HUES6 (cell line): ENCODE results near the gene TCTN1.
"Not testable (repeated sequence)": the region's sequence is repeated elsewhere in the genome, so short reads cannot be mapped to it uniquely, and the experiment has no call there.

Experiments
- H3K27ac ChIP-seq: 2 replicates; pipeline ENCODE4 v1.7.0; 2013; ENCODE audit warnings: low read depth, mild to moderate bottlenecking, low read length, inconsistent platforms
- H3K27me3 ChIP-seq: 2 replicates; pipeline ENCODE4 v1.6.1; 2013; ENCODE audit warnings: low read length; ENCODE audit not compliant: control insufficient read depth, insufficient read depth
- H3K36me3 ChIP-seq: 2 replicates; pipeline ENCODE4 v1.6.1; 2013; ENCODE audit warnings: low read length; ENCODE audit not compliant: control insufficient read depth, insufficient read depth
- H3K4me1 ChIP-seq: 2 replicates; pipeline ENCODE4 v1.6.1; 2013; ENCODE audit warnings: low read length; ENCODE audit not compliant: control insufficient read depth, insufficient read depth
- H3K4me3 ChIP-seq: 2 replicates; pipeline ENCODE4 v1.5.1; 2013; ENCODE audit warnings: low read depth, low read length
- H3K9ac ChIP-seq: one replicate; pipeline ENCODE4 v1.6.1; 2013; ENCODE audit warnings: mild to moderate bottlenecking, low read length
- H3K9me3 ChIP-seq: 2 replicates; pipeline ENCODE4 v1.6.1; 2013; ENCODE audit warnings: low read depth, low read length; ENCODE audit not compliant: control insufficient read depth, insufficient read depth

TCTN1 gene

GRCh38 chr12:110640275-110641025 is 26.5 kb downstream of the TCTN1 start:
- H3K9ac ChIP-seq: no peak overlapping the region
- H3K4me1 ChIP-seq: 0 out of 2 replicates have a peak, but pooled peaks cover 4% of the 10 kb centered on the region

GRCh38 chr12:110641521-110641920 is 27.6 kb downstream of the TCTN1 start:
- H3K36me3 ChIP-seq: no peaks in the 10 kb centered on the region
- no peaks in the 10 kb centered on the region for H3K9me3 ChIP-seq
- no peak overlapping the region for H3K9ac ChIP-seq
- H3K27me3 ChIP-seq: no peaks in the 10 kb centered on the region
- H3K4me3 ChIP-seq: no peak overlapping the region
- no peak overlapping the region for H3K27ac ChIP-seq
- H3K4me1 ChIP-seq: 0 out of 2 replicates have a peak, but pooled peaks cover 4% of the 10 kb centered on the region

More at GRCh38 chr12:110640275-110641025, 26.5 kb downstream of the TCTN1 start:
- Histone ChIP-seq H3K9me3 (no peaks in the 10 kb centered on the region), H3K27ac (no peak overlapping the region), H3K4me3 (no peak overlapping the region), H3K27me3 (no peaks in the 10 kb centered on the region), H3K36me3 (no peaks in the 10 kb centered on the region)

GRCh38 chr12:110647631-110648040 is 33.7 kb downstream of the TCTN1 start:
- Histone ChIP-seq H3K27ac (no peak overlapping the region), H3K4me1 (no peaks in the 10 kb centered on the region), H3K36me3 (peaks cover 10% of the 10 kb centered on the region; the same call in 1 of the 2 replicates), H3K9me3 (no peaks in the 10 kb centered on the region), H3K4me3 (no peak overlapping the region), H3K9ac (no peak overlapping the region), H3K27me3 (no peaks in the 10 kb centered on the region)

GRCh38 chr12:110649341-110649847 is 35.5 kb downstream of the TCTN1 start:
- H3K27me3 ChIP-seq: no peaks in the 10 kb centered on the region
- H3K4me1 ChIP-seq: no peaks in the 10 kb centered on the region
- no peak overlapping the region for H3K9ac ChIP-seq
- no peaks in the 10 kb centered on the region for H3K9me3 ChIP-seq
- no peak overlapping the region for H3K4me3 ChIP-seq
- H3K27ac ChIP-seq: peak overlapping the region; percentile 41
- peaks cover 10% of the 10 kb centered on the region; the same call in 1 of the 2 replicates for H3K36me3 ChIP-seq

- H3K27me3 ChIP-seq, H3K4me1 ChIP-seq, H3K4me3 ChIP-seq, H3K9me3 ChIP-seq, H3K27ac ChIP-seq, H3K36me3 ChIP-seq, H3K9ac ChIP-seq: not testable (repeated sequence)
Observed at GRCh38 chr12:110654238-110654637, 40.3 kb downstream of the TCTN1 start.

GRCh38 chr12:110656071-110656655 is 42.2 kb downstream of the TCTN1 start:
- Histone ChIP-seq H3K36me3 (0 out of 2 replicates have a peak, but pooled peaks cover 3% of the 10 kb centered on the region), H3K27ac (no peak overlapping the region), H3K9me3 (no peaks in the 10 kb centered on the region), H3K9ac (no peak overlapping the region), H3K4me3 (no peak overlapping the region), H3K4me1 (0 out of 2 replicates have a peak, but pooled peaks cover 2% of the 10 kb centered on the region), H3K27me3 (no peaks in the 10 kb centered on the region)

- Histone ChIP-seq H3K9ac (no peak overlapping the region), H3K27ac (no peak overlapping the region), H3K36me3 (no peaks in the 10 kb centered on the region), H3K4me1 (0 out of 2 replicates have a peak, but pooled peaks cover 5% of the 10 kb centered on the region), H3K9me3 (no peaks in the 10 kb centered on the region), H3K4me3 (no peak overlapping the region), H3K27me3 (no peaks in the 10 kb centered on the region)
Observed at GRCh38 chr12:110657747-110658146, 43.8 kb downstream of the TCTN1 start.

- Histone ChIP-seq H3K9me3 (no peaks in the 10 kb centered on the region), H3K4me3 (no peak overlapping the region), H3K4me1 (0 out of 2 replicates have a peak, but pooled peaks cover 5% of the 10 kb centered on the region), H3K27me3 (no peaks in the 10 kb centered on the region), H3K9ac (no peak overlapping the region), H3K27ac (no peak overlapping the region), H3K36me3 (no peaks in the 10 kb centered on the region)
Observed at GRCh38 chr12:110658242-110658641, 44.3 kb downstream of the TCTN1 start.

- H3K9ac ChIP-seq: no peak overlapping the region
- no peaks in the 10 kb centered on the region for H3K27me3 ChIP-seq
Observed at GRCh38 chr12:110658878-110659277, 44.9 kb downstream of the TCTN1 start.

GRCh38 chr12:110661337-110661972 is 47.5 kb downstream of the TCTN1 start:
- no peaks in the 10 kb centered on the region for H3K36me3 ChIP-seq
- no peak overlapping the region for H3K27ac ChIP-seq
- 0 out of 2 replicates have a peak, but pooled peaks cover 5% of the 10 kb centered on the region for H3K4me1 ChIP-seq
- no peaks in the 10 kb centered on the region for H3K9me3 ChIP-seq
- no peak overlapping the region for H3K9ac ChIP-seq
- no peak overlapping the region for H3K4me3 ChIP-seq
- no peaks in the 10 kb centered on the region for H3K27me3 ChIP-seq

More at GRCh38 chr12:110658878-110659277, 44.9 kb downstream of the TCTN1 start:
- no peaks in the 10 kb centered on the region for H3K9me3 ChIP-seq
- H3K4me3 ChIP-seq: no peak overlapping the region
- H3K36me3 ChIP-seq: no peaks in the 10 kb centered on the region
- H3K4me1 ChIP-seq: 0 out of 2 replicates have a peak, but pooled peaks cover 5% of the 10 kb centered on the region
- no peak overlapping the region for H3K27ac ChIP-seq

GRCh38 chr12:110666892-110667291 is 53.0 kb downstream of the TCTN1 start:
- Histone ChIP-seq H3K27me3 (no peaks in the 10 kb centered on the region), H3K36me3 (no peaks in the 10 kb centered on the region), H3K9ac (no peak overlapping the region), H3K4me1 (peaks cover 14% of the 10 kb centered on the region), H3K9me3 (no peaks in the 10 kb centered on the region), H3K4me3 (no peak overlapping the region), H3K27ac (no peak overlapping the region)
